Ishikawa (cell line): ENCODE measurements around the gene CHRNB4.

Source experiments
- MAX ChIP-seq: IDR thresholded peaks from 2 replicates; pipeline ENCODE4 v1.6.1; 2012
- RAD21 ChIP-seq: IDR thresholded peaks from 2 replicates; pipeline ENCODE4 v1.6.1; 2012; ENCODE audit warnings: low read depth
- TF ChIP-seq, protein P1 (sequence below): IDR thresholded peaks from 2 replicates; pipeline ENCODE4 v1.6.1; 2012; ENCODE audit warnings: low read depth, mild to moderate bottlenecking

DNA sequence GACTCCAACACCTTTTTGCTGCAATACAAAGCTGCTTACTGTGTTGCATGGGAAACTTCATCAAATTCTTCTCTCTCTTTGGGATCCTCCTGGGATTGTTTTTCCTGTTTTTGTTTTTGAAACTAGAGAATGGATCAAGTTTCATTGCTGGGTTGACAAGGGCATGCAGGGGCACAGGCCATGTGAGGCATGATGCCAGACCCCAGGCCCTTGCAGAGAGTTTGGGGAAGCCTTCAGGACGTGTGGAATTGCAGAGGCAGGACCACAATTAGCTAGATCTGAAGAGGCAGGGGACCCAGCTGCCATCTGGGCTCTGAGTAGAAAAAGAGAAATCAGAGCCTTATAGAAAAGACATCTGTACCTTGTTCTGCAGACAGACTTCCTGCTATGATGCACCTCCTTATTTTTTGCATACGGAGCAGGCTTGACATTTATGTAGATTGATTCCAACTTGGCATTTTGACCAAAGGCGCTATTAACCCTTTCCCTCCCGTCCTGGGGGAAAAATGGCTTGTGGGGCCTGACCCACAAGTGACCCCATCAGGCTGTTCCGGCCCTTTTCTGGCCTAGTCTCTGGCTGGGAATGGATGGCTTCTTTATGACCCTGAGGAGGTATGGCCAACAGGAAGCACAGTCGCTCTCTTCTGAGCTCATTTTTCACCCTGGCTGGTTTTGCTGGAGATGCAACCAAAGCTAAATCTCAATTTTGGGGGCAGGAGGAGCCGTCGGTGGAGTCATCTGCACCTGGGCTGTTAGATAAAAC is 44.3 kb upstream of the CHRNB4 start:
- TF ChIP-seq, protein P1, sequence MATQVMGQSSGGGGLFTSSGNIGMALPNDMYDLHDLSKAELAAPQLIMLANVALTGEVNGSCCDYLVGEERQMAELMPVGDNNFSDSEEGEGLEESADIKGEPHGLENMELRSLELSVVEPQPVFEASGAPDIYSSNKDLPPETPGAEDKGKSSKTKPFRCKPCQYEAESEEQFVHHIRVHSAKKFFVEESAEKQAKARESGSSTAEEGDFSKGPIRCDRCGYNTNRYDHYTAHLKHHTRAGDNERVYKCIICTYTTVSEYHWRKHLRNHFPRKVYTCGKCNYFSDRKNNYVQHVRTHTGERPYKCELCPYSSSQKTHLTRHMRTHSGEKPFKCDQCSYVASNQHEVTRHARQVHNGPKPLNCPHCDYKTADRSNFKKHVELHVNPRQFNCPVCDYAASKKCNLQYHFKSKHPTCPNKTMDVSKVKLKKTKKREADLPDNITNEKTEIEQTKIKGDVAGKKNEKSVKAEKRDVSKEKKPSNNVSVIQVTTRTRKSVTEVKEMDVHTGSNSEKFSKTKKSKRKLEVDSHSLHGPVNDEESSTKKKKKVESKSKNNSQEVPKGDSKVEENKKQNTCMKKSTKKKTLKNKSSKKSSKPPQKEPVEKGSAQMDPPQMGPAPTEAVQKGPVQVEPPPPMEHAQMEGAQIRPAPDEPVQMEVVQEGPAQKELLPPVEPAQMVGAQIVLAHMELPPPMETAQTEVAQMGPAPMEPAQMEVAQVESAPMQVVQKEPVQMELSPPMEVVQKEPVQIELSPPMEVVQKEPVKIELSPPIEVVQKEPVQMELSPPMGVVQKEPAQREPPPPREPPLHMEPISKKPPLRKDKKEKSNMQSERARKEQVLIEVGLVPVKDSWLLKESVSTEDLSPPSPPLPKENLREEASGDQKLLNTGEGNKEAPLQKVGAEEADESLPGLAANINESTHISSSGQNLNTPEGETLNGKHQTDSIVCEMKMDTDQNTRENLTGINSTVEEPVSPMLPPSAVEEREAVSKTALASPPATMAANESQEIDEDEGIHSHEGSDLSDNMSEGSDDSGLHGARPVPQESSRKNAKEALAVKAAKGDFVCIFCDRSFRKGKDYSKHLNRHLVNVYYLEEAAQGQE = no peak
- no peak for TF ChIP-seq MAX
- TF ChIP-seq RAD21 = no peak
